ENCODE results near the gene ZNF718.
"Not testable (repeated sequence)": the region's sequence is repeated elsewhere in the genome, so short reads cannot be mapped to it uniquely, and the experiment has no call there.

Gene ZNF718

DNA sequence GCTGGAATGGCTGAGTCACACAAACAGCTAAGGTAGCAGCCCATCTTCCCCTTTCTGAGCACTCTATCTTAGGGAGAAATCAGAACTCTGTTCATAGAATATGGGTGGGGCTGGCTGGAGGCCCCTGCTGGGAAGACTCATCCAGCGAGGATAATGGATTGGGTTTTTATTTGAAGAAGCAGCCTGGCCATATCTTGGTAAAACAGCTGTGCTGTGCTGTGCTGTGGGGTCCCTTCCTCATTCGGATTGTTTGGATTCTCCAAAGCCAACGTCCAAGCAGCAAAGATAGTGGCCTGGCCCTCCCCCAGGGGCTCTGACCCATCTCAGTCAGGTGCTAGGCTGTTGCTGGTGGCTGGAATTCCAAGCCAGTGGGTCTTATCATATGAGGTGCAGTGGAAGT is 63.8 kb downstream of the ZNF718 start:
- H3K79me1 ChIP-seq (ENCODE audit: low read length): no peaks in the 10 kb centered on the region
- H3K4me1 ChIP-seq (ENCODE audit: control insufficient read depth, low read depth, low read length): no peaks in the 10 kb centered on the region
- no peaks in the 10 kb centered on the region for H3K36me3 ChIP-seq (ENCODE audit: control insufficient read depth, insufficient read depth, low read length)
- no peak overlapping the region for H2AK5ac ChIP-seq (ENCODE audit: low read length)
- DNase-seq: no peak
- H3K27me3 ChIP-seq (ENCODE audit: insufficient read depth, low read length, poor library complexity): no peaks in the 10 kb centered on the region
- H3K4ac ChIP-seq (ENCODE audit: low read depth, low read length): no peak overlapping the region
- no peak overlapping the region for H3K4me2 ChIP-seq (ENCODE audit: low read length)
- no peak overlapping the region for H3K56ac ChIP-seq (ENCODE audit: low read length)
- H3K9ac ChIP-seq (ENCODE audit: low read length): no peak overlapping the region
- no peak overlapping the region for H3K23ac ChIP-seq (ENCODE audit: low read length)
- H2BK15ac ChIP-seq (replicated peaks; ENCODE audit: low read depth): no peak overlapping the region
- H2BK5ac ChIP-seq (ENCODE audit: low read length): no peak overlapping the region
- no peak overlapping the region for H3K27ac ChIP-seq (ENCODE audit: low read depth, low read length)
- H3K4me3 ChIP-seq (ENCODE audit: low read length): no peak overlapping the region
- H4K8ac ChIP-seq (ENCODE audit: low read depth, low read length): no peak overlapping the region
- H3K18ac ChIP-seq (ENCODE audit: low read length): no peak overlapping the region
- H4K5ac ChIP-seq (ENCODE audit: low read length): no peak overlapping the region
- no peak overlapping the region for H2BK120ac ChIP-seq (ENCODE audit: low read depth, low read length)
- H3K79me2 ChIP-seq (ENCODE audit: control insufficient read depth, insufficient read depth, low read length): no peaks in the 10 kb centered on the region
- WGBS (ENCODE audit: extremely low coverage, insufficient coverage, low lambda C conversion rate): no CpG with 5 or more reads among the region's 3 CpGs

DNA sequence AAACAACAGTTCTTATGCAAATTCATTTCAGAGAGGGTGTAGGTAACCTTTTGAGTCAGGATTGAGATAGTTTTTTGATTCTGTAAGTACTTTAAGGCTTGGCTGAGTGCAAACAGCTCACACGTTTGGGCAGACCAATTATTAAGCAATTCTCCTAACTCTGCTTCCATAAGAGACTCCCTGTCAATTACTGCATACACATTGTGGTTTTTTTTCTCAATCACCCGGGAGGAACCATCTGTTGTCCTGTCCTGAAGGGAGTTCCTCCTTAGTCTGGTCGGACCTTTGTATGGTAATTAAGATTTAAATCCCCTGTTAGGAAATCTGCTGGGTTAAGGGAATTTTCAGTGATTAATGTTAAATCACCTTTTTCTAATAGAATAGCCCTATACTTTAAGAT is 70.9 kb downstream of the ZNF718 start:
- H3K4me3 ChIP-seq (ENCODE audit: low read length); H3K23ac ChIP-seq (ENCODE audit: low read length); H3K27ac ChIP-seq (ENCODE audit: low read depth, low read length); H3K79me1 ChIP-seq (ENCODE audit: low read length); H2BK15ac ChIP-seq (replicated peaks; ENCODE audit: low read depth); H3K4ac ChIP-seq (ENCODE audit: low read depth, low read length); H3K56ac ChIP-seq (ENCODE audit: low read length); H4K8ac ChIP-seq (ENCODE audit: low read depth, low read length); H3K9ac ChIP-seq (ENCODE audit: low read length); H2BK5ac ChIP-seq (ENCODE audit: low read length); H3K36me3 ChIP-seq (ENCODE audit: control insufficient read depth, insufficient read depth, low read length); H2BK120ac ChIP-seq (ENCODE audit: low read depth, low read length); H4K5ac ChIP-seq (ENCODE audit: low read length); H3K18ac ChIP-seq (ENCODE audit: low read length); H2AK5ac ChIP-seq (ENCODE audit: low read length); H3K4me2 ChIP-seq (ENCODE audit: low read length); H3K4me1 ChIP-seq (ENCODE audit: control insufficient read depth, low read depth, low read length); H3K27me3 ChIP-seq (ENCODE audit: insufficient read depth, low read length, poor library complexity); H3K79me2 ChIP-seq (ENCODE audit: control insufficient read depth, insufficient read depth, low read length): not testable (repeated sequence)
- WGBS (ENCODE audit: extremely low coverage, insufficient coverage, low lambda C conversion rate): no CpG with 5 or more reads among the region's 3 CpGs
- peak; percentile 19 for DNase-seq

- H3K27me3 ChIP-seq (ENCODE audit: insufficient read depth, low read length, poor library complexity): no peaks in the 10 kb centered on the region
- no peaks in the 10 kb centered on the region for H3K4me1 ChIP-seq (ENCODE audit: control insufficient read depth, low read depth, low read length)
- H3K56ac ChIP-seq (ENCODE audit: low read length): no peak overlapping the region
- H3K9ac ChIP-seq (ENCODE audit: low read length): no peak overlapping the region
- no peak for DNase-seq
- no peak overlapping the region for H2AK5ac ChIP-seq (ENCODE audit: low read length)
- H4K8ac ChIP-seq (ENCODE audit: low read depth, low read length): no peak overlapping the region
- no peak overlapping the region for H3K23ac ChIP-seq (ENCODE audit: low read length)
- 100% methylated on average over 2 of the region's 3 CpGs for WGBS (ENCODE audit: extremely low coverage, insufficient coverage, low lambda C conversion rate)
- H3K4me3 ChIP-seq (ENCODE audit: low read length): no peak overlapping the region
- H2BK15ac ChIP-seq (replicated peaks; ENCODE audit: low read depth): no peak overlapping the region
- no peak overlapping the region for H3K27ac ChIP-seq (ENCODE audit: low read depth, low read length)
- H2BK5ac ChIP-seq (ENCODE audit: low read length): no peak overlapping the region
- no peaks in the 10 kb centered on the region for H3K79me2 ChIP-seq (ENCODE audit: control insufficient read depth, insufficient read depth, low read length)
- no peak overlapping the region for H2BK120ac ChIP-seq (ENCODE audit: low read depth, low read length)
- no peaks in the 10 kb centered on the region for H3K36me3 ChIP-seq (ENCODE audit: control insufficient read depth, insufficient read depth, low read length)
- H3K4me2 ChIP-seq (ENCODE audit: low read length): no peak overlapping the region
- H3K79me1 ChIP-seq (ENCODE audit: low read length): no peaks in the 10 kb centered on the region
- H4K5ac ChIP-seq (ENCODE audit: low read length): no peak overlapping the region
- H3K18ac ChIP-seq (ENCODE audit: low read length): no peak overlapping the region
- no peak overlapping the region for H3K4ac ChIP-seq (ENCODE audit: low read depth, low read length)
These were observed 76.6 kb downstream of the ZNF718 start for GRCh38 chr4:200936-201335.

DNA sequence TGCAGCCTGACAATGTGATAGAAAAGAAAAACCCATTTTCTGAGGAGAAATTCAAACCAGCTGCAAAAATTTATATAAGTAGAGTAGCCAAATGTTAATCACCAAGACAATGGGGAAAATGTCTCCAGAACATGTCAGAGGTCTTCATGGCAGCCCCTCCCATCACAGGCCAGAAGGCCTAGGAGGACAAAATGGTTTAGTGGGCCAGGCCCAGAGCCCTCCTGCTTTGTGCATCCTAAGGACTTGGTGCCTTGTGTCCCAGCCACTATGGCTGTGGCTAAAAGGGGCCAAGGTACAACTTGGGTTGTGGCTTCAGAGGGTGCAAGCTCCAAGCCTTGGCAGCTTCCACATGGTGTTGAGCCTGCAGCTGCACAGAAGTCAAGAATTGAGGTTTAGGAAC is 78.5 kb downstream of the ZNF718 start:
- H3K18ac ChIP-seq (ENCODE audit: low read length); H3K27me3 ChIP-seq (ENCODE audit: insufficient read depth, low read length, poor library complexity); H3K36me3 ChIP-seq (ENCODE audit: control insufficient read depth, insufficient read depth, low read length); H4K5ac ChIP-seq (ENCODE audit: low read length); H2BK120ac ChIP-seq (ENCODE audit: low read depth, low read length); H3K23ac ChIP-seq (ENCODE audit: low read length); H3K4me1 ChIP-seq (ENCODE audit: control insufficient read depth, low read depth, low read length); H2BK5ac ChIP-seq (ENCODE audit: low read length); H4K8ac ChIP-seq (ENCODE audit: low read depth, low read length); H3K9ac ChIP-seq (ENCODE audit: low read length); H3K4me3 ChIP-seq (ENCODE audit: low read length); H2BK15ac ChIP-seq (replicated peaks; ENCODE audit: low read depth); H3K79me1 ChIP-seq (ENCODE audit: low read length); H3K56ac ChIP-seq (ENCODE audit: low read length); H3K4ac ChIP-seq (ENCODE audit: low read depth, low read length); H3K27ac ChIP-seq (ENCODE audit: low read depth, low read length); H2AK5ac ChIP-seq (ENCODE audit: low read length); H3K4me2 ChIP-seq (ENCODE audit: low read length); H3K79me2 ChIP-seq (ENCODE audit: control insufficient read depth, insufficient read depth, low read length): not testable (repeated sequence)
- DNase-seq: peak; percentile 54

DNA sequence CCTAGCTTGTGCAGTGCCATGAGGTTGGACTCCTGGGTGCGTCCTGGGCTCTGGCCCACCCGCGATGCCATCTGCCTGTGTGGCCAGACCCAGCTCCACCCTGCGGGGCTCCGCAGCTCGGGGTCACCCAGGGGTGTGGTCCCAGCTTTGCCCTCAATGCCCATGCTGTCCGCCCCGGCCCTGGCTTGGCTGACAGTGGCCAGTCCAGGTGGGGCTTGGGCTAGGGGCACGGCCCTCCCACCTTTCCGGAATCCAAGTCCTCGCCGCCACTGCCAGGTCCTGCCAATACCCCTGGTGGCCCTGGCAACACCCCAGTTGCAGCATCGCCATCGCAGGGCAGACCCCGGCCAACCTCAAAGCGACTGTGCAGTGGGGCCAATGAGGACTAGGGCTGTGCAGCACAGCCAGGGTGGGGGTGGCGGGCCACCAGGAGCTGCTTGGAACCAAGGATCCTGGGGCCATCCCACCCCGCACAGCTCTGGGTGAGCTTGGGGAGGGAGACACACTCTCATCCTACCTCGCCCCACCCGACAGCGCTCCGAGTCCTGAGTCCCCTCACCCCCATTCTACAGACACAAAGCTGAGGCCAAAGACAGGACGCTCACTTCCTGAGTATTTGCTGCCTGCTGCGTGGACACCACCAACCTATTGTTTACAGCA is 80.9 kb downstream of the ZNF718 start:
- WGBS (ENCODE audit: extremely low coverage, insufficient coverage, low lambda C conversion rate): no CpG with 5 or more reads among the region's 24 CpGs
- H3K9ac ChIP-seq (ENCODE audit: low read length): no peak overlapping the region
- no peak overlapping the region for H3K27ac ChIP-seq (ENCODE audit: low read depth, low read length)
- H3K23ac ChIP-seq (ENCODE audit: low read length): no peak overlapping the region
- no peaks in the 10 kb centered on the region for H3K4me1 ChIP-seq (ENCODE audit: control insufficient read depth, low read depth, low read length)
- H3K4me3 ChIP-seq (ENCODE audit: low read length): no peak overlapping the region
- no peaks in the 10 kb centered on the region for H3K27me3 ChIP-seq (ENCODE audit: insufficient read depth, low read length, poor library complexity)
- no peaks in the 10 kb centered on the region for H3K79me2 ChIP-seq (ENCODE audit: control insufficient read depth, insufficient read depth, low read length)
- H2BK120ac ChIP-seq (ENCODE audit: low read depth, low read length): no peak overlapping the region
- no peak overlapping the region for H3K4me2 ChIP-seq (ENCODE audit: low read length)
- DNase-seq: no peak
- no peak overlapping the region for H2AK5ac ChIP-seq (ENCODE audit: low read length)
- H3K36me3 ChIP-seq (ENCODE audit: control insufficient read depth, insufficient read depth, low read length): no peaks in the 10 kb centered on the region
- H4K8ac ChIP-seq (ENCODE audit: low read depth, low read length): no peak overlapping the region
- H4K5ac ChIP-seq (ENCODE audit: low read length): no peak overlapping the region
- no peaks in the 10 kb centered on the region for H3K79me1 ChIP-seq (ENCODE audit: low read length)
- H2BK15ac ChIP-seq (replicated peaks; ENCODE audit: low read depth): no peak overlapping the region
- no peak overlapping the region for H2BK5ac ChIP-seq (ENCODE audit: low read length)
- H3K4ac ChIP-seq (ENCODE audit: low read depth, low read length): no peak overlapping the region
- H3K56ac ChIP-seq (ENCODE audit: low read length): no peak overlapping the region
- H3K18ac ChIP-seq (ENCODE audit: low read length): no peak overlapping the region

DNA sequence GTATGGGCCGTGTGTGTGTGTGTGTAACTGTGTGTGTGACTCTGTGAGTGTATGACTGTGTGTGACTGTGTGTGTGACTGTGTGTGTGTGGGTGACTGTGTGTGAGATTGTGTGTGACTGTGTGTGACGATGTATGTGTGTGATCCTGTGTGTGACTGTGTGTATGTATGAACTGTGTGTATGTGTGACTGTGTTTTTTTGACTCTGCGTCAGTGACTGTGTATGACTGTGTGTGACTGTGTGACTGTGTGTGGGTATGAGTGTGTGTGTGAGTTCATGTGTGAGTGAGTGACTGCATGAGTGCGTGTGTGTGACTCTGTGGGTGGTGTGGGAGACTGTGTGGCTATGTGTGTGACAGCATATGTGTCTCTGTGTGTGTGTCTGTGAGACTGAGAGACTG is 81.8 kb downstream of the ZNF718 start:
- H2BK5ac ChIP-seq (ENCODE audit: low read length): no peak overlapping the region
- no peaks in the 10 kb centered on the region for H3K79me1 ChIP-seq (ENCODE audit: low read length)
- no peak overlapping the region for H3K9ac ChIP-seq (ENCODE audit: low read length)
- no peaks in the 10 kb centered on the region for H3K36me3 ChIP-seq (ENCODE audit: control insufficient read depth, insufficient read depth, low read length)
- H2AK5ac ChIP-seq (ENCODE audit: low read length): no peak overlapping the region
- H3K4me3 ChIP-seq (ENCODE audit: low read length): no peak overlapping the region
- no peak overlapping the region for H3K56ac ChIP-seq (ENCODE audit: low read length)
- no peak overlapping the region for H3K4me2 ChIP-seq (ENCODE audit: low read length)
- WGBS (ENCODE audit: extremely low coverage, insufficient coverage, low lambda C conversion rate): no CpG with 5 or more reads among the region's 4 CpGs
- no peak overlapping the region for H3K23ac ChIP-seq (ENCODE audit: low read length)
- no peaks in the 10 kb centered on the region for H3K79me2 ChIP-seq (ENCODE audit: control insufficient read depth, insufficient read depth, low read length)
- H2BK120ac ChIP-seq (ENCODE audit: low read depth, low read length): no peak overlapping the region
- H3K4me1 ChIP-seq (ENCODE audit: control insufficient read depth, low read depth, low read length): no peaks in the 10 kb centered on the region
- DNase-seq: no peak
- H3K27ac ChIP-seq (ENCODE audit: low read depth, low read length): no peak overlapping the region
- no peak overlapping the region for H3K4ac ChIP-seq (ENCODE audit: low read depth, low read length)
- H2BK15ac ChIP-seq (replicated peaks; ENCODE audit: low read depth): no peak overlapping the region
- H4K8ac ChIP-seq (ENCODE audit: low read depth, low read length): no peak overlapping the region
- H3K27me3 ChIP-seq (ENCODE audit: insufficient read depth, low read length, poor library complexity): no peaks in the 10 kb centered on the region
- H4K5ac ChIP-seq (ENCODE audit: low read length): no peak overlapping the region
- H3K18ac ChIP-seq (ENCODE audit: low read length): no peak overlapping the region

Data from mesendoderm (in vitro differentiated cells).